GM18951 (cell line): Measurements from ENCODE around the gene RIPOR2.

Source experiments
- POLR2A ChIP-seq: IDR thresholded peaks from 4 replicates; pipeline ENCODE4 v1.6.1; 2011; ENCODE audit warnings: mild to moderate bottlenecking; ENCODE audit not compliant: insufficient read length, insufficient read depth; ENCODE audit errors: extremely low read depth
- in situ Hi-C: fragments of 300-500 bp; cut with MboI; formaldehyde crosslinking; loops from one replicate; pipeline ENCODE4 v1.12.0; 2022; ENCODE audit warnings: low sequenced_read_pairs, mixed read lengths, inconsistent platforms; ENCODE audit not compliant: unreplicated experiment

RIPOR2 gene

GRCh38 chr6:24822696-24823095 is 113.1 kb downstream of the RIPOR2 start:
- no peak for TF ChIP-seq POLR2A
- in situ Hi-C loops: no loop called here

- in situ Hi-C loops: no loop called here
- TF ChIP-seq POLR2A: no peak
Observed at GRCh38 chr6:24821860-24822444, 113.8 kb downstream of the RIPOR2 start.

GRCh38 chr6:24818346-24818745 is 117.4 kb downstream of the RIPOR2 start:
- TF ChIP-seq POLR2A: no peak
- in situ Hi-C loops: no loop called here

GRCh38 chr6:24809728-24810127 is 126.0 kb downstream of the RIPOR2 start:
- no peak for TF ChIP-seq POLR2A
- in situ Hi-C loops: no loop called here

GRCh38 chr6:24807584-24807983 is 128.2 kb downstream of the RIPOR2 start:
- TF ChIP-seq POLR2A: no peak
- in situ Hi-C loops: no loop called here

DNA sequence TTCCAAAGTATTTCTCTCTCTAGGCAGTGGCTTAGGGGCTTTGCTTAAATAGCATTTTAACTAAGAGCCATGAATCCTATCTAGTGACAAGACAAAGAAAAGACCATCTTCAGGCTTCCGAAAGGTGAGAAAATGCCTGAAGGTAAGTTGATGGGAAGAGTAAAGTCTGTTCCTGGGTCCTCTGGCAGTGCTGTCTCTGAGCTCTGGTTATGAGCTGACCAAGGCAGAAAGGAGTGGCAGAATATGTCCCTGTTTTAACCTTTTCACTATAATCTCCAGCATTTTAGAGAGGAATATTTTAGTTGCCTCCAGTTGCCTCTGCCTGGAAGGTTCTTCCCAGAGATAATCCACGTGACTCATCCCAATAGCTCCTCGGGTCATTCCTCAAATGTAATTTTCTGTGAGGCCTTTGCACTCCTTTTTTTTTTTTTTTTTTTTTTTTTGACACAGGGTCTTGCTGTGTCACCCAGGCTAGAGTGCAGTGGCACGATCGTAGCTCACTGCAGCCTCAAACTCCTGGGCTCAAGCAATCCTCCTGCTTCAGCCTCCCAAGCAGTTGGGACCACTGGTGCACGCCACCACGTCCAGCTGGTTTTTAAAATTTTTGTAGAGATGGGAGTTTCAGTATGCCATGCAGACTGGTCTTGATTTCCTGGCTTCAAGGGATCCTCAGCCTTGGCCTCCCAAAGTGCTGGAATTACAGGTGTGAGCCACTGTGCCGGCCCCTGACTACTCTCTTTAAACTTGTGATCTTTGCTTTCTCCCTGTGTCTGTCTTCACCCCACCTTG is 133.3 kb downstream of the RIPOR2 start:
- no peak for TF ChIP-seq POLR2A
- in situ Hi-C loops: no loop called here

GRCh38 chr6:24799541-24799915 is 136.2 kb downstream of the RIPOR2 start:
- in situ Hi-C loops: no loop called here
- no peak for TF ChIP-seq POLR2A

DNA sequence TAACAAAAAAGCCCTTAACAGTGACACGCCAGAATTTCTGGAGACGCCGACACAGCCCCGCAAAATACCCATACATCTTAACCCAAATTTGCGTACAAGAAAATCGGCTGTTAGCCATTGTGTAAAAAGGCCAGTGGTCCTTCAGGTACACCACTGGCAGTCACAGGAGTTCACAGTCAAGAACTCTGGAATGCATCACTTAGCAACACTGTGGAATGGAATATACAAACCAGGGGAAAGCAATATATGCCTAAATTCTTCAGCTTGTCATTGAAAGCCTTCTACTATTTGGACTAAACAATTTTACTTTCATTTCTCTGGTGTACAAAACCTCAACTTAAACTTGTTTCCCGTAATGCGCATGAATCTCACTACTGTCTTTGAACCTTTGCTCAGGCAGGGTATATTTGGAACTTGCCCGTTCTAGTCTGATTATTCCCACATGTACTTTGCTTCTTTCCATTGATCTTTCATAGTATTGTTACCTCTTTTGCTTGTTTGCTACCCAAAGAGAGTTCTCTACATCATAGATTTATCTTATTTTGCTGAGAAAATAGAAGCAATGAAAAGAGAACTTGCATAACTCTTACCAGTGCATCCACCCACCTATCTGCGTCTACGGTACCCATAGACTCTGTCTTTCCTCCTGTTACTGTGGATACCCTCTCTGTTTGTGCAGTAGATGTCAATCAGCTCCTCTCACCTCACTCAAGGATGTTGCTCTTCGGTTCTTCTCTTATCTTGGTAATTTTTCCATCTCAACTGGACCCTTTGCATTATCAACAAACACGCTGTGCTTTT is 136.8 kb downstream of the RIPOR2 start, which contains the start of gene ARMH2:
Gene ARMH2 (minus strand): TSS at position 178 of the 801 bp plus-strand sequence. CDS start 60 bp downstream, at position 118.
- in situ Hi-C loops: no loop called here
- TF ChIP-seq POLR2A: no peak

DNA sequence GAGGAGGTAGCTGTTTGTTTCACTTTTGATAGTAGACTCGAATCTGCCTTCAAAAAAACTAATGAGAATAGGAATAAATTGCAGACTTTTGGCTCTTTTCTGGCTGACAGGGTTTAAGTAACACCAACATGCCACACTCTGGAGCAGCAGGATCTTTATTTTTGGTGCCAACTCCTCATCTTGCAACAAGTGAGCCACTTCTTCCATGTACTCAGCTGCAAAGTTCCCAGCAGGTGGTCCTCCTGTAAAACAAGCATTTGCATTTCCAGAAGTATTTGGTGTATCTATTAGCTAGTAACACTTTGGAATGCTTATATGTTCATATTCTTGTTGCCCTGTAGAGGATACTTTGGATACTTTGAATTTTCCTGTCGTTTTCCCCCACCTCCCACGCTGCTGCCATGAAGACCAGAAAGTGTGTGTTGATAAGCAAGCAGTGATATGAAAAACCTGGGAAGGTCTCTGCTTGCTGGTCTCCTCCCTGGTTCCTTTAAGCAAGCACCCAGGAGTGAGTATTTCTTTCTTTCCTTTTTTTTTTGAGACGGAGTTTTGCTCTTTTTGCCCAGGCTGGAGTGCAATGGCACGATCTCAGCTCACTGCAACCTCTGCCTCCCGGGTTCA is 138.1 kb downstream of the RIPOR2 start:
- in situ Hi-C loops: no loop called here
- TF ChIP-seq POLR2A: no peak

DNA sequence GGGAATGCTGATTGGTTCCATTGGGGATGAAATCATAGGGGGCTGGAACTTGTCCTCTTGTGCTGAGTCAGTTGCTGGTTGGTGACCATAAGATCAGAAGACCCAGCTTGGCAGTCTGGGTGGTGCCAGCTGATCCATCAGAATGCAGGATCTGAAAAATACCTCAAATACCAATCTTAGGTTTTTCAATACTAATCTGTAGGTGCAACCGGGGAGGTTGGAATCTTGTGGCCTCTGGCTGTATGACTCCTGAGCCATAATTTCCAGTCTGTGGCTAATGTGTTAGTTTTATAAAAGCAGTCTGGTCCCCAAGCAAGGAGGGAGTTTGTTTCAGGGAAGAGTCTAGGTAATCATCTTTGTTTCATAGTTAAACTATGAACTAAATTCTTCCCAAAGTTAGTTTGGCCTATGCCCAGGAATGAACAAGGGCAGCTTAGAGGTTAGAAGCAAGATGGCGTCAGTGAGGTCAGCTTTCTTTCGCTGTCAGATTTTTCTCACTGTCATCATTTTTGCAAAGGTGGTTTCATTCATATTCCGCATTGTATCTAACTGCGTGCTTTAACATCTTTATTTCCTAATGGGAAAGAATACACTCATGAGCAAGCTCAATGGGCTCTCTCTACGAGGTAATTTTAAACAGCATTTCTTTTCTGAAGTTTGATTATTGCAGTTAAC is 139.0 kb downstream of the RIPOR2 start:
- TF ChIP-seq POLR2A: no peak
- in situ Hi-C loops: no loop called here

- TF ChIP-seq POLR2A: no peak
- in situ Hi-C loops: no loop called here
Observed at GRCh38 chr6:24795106-24795505, 140.7 kb downstream of the RIPOR2 start.

- in situ Hi-C loops: no loop called here
Observed at GRCh38 chr6:24788031-24788665, 147.6 kb downstream of the RIPOR2 start.

GRCh38 chr6:24780206-24780605 is 155.6 kb downstream of the RIPOR2 start:
- no peak for TF ChIP-seq POLR2A
- in situ Hi-C loops: no loop called here

More at GRCh38 chr6:24788031-24788665, 147.6 kb downstream of the RIPOR2 start:
- TF ChIP-seq POLR2A: no peak
